Trophoblast cell (in vitro differentiated cells and primary cell): ENCODE results near the gene GOLGA6L9.
"Not testable (repeated sequence)": the region's sequence is repeated elsewhere in the genome, so short reads cannot be mapped to it uniquely, and the experiment has no call there.

Experiments
- DNase-seq, 2 donors: peaks; one replicate each; pipeline ENCODE4 v3.0.0-alpha.2; 2016
- H2AFZ ChIP-seq: 2 replicates; pipeline ENCODE4 v1.6.1; 2013; ENCODE audit warnings: low read length, moderate library complexity, mild to moderate bottlenecking; ENCODE audit not compliant: insufficient read depth, poor library complexity
- H2AK5ac ChIP-seq: 2 replicates; pipeline ENCODE4 v1.6.1; 2013; ENCODE audit warnings: mild to moderate bottlenecking, low read length
- H2BK120ac ChIP-seq: 2 replicates; pipeline ENCODE4 v1.6.1; 2013; ENCODE audit warnings: low read length, mild to moderate bottlenecking, moderate library complexity; ENCODE audit not compliant: insufficient read depth, poor library complexity
- H2BK12ac ChIP-seq: 2 replicates; pipeline ENCODE4 v1.6.1; 2013; ENCODE audit warnings: mild to moderate bottlenecking, low read length, moderate library complexity
- H2BK5ac ChIP-seq: 2 replicates; pipeline ENCODE4 v1.6.1; 2013; ENCODE audit warnings: low read length, low read depth, moderate library complexity, mild to moderate bottlenecking; ENCODE audit not compliant: poor library complexity
- H3K14ac ChIP-seq: 2 replicates; pipeline ENCODE4 v1.6.1; 2013; ENCODE audit warnings: mild to moderate bottlenecking, low read length
- H3K18ac ChIP-seq: 2 replicates; pipeline ENCODE4 v1.6.1; 2013; ENCODE audit warnings: mild to moderate bottlenecking, low read length
- H3K23ac ChIP-seq: 2 replicates; pipeline ENCODE4 v1.6.1; 2013; ENCODE audit warnings: low read length
- H3K27ac ChIP-seq: 2 replicates; pipeline ENCODE4 v1.5.1; 2013; ENCODE audit warnings: low read depth, mild to moderate bottlenecking, inconsistent platforms, low read length, moderate library complexity
- H3K27me3 ChIP-seq: 2 replicates; pipeline ENCODE4 v1.6.1; 2013; ENCODE audit warnings: inconsistent platforms, mild to moderate bottlenecking, low read length, moderate library complexity; ENCODE audit not compliant: insufficient read depth
- H3K36me3 ChIP-seq, 2 experiments: 1 replicate in 1 of 2; 2 replicates in 1 of 2; pipeline ENCODE4 v1.6.1; 2013; ENCODE audit warnings: low read length in 2 of 2, mild to moderate bottlenecking in 2 of 2, moderate library complexity in 1 of 2; ENCODE audit not compliant: insufficient read depth in 2 of 2, control insufficient read depth in 1 of 2
- H3K4ac ChIP-seq: 2 replicates; pipeline ENCODE4 v1.6.1; 2013; ENCODE audit warnings: low read depth, mild to moderate bottlenecking, low read length, moderate library complexity
- H3K4me1 ChIP-seq, 2 experiments: 1 replicate in 1 of 2; 2 replicates in 1 of 2; pipeline ENCODE4 v1.6.1; 2013; ENCODE audit warnings: low read length in 2 of 2, mild to moderate bottlenecking in 2 of 2, moderate library complexity in 1 of 2; ENCODE audit not compliant: insufficient read depth in 2 of 2, control insufficient read depth in 1 of 2
- H3K4me2 ChIP-seq: 2 replicates; pipeline ENCODE4 v1.6.1; 2013; ENCODE audit warnings: inconsistent platforms, mild to moderate bottlenecking, low read length, moderate library complexity
- H3K4me3 ChIP-seq: 2 replicates; pipeline ENCODE4 v1.5.1; 2013; ENCODE audit warnings: mild to moderate bottlenecking, low read depth, low read length, inconsistent platforms
- H3K79me1 ChIP-seq: one replicate; pipeline ENCODE4 v1.6.1; 2013; ENCODE audit warnings: low read length
- H3K79me2 ChIP-seq: 2 replicates; pipeline ENCODE4 v1.6.1; 2013; ENCODE audit warnings: low read length, mild to moderate bottlenecking; ENCODE audit not compliant: control insufficient read depth, insufficient read depth, poor library complexity
- H3K9ac ChIP-seq: 2 replicates; pipeline ENCODE4 v1.6.1; 2013; ENCODE audit warnings: mild to moderate bottlenecking, low read length
- H3K9me3 ChIP-seq: 2 replicates; pipeline ENCODE4 v1.6.1; 2013; ENCODE audit warnings: low read depth, mild to moderate bottlenecking, control low read depth, inconsistent platforms, low read length; ENCODE audit not compliant: insufficient read depth
- H4K12ac ChIP-seq: 2 replicates; pipeline ENCODE4 v1.6.1; 2013; ENCODE audit warnings: low read depth, mild to moderate bottlenecking, low read length, moderate library complexity
- H4K8ac ChIP-seq: 2 replicates; pipeline ENCODE4 v1.6.1; 2013; ENCODE audit warnings: low read depth, mild to moderate bottlenecking, low read length, moderate library complexity
- H4K91ac ChIP-seq: one replicate; pipeline ENCODE4 v1.6.1; 2013; ENCODE audit warnings: low read depth, mild to moderate bottlenecking, low read length, moderate library complexity
- WGBS: extraction: QIAGEN DNeasy Blood & Tissue Kit; methylation state at CpG from one replicate; pipeline ENCODE4 v1.1.7; 2013; ENCODE audit warnings: missing lambda C conversion rate; ENCODE audit not compliant: insufficient read length, insufficient coverage; ENCODE audit errors: extremely low coverage; 5-methylcytosine and 5-hydroxymethylcytosine counted together

GOLGA6L9 gene

GRCh38 chr15:82420516-82420915, 9.1 kb upstream of the GOLGA6L9 start:
- not testable (repeated sequence) for DNase-seq, H3K4me2 ChIP-seq, H3K36me3 ChIP-seq, H3K9me3 ChIP-seq, H3K27ac ChIP-seq, H2BK5ac ChIP-seq, H3K27me3 ChIP-seq, H2AK5ac ChIP-seq, H2AFZ ChIP-seq, H3K4me3 ChIP-seq, H4K91ac ChIP-seq, H3K79me1 ChIP-seq, H3K18ac ChIP-seq, H4K8ac ChIP-seq, H4K12ac ChIP-seq, H3K14ac ChIP-seq, H2BK120ac ChIP-seq, H3K23ac ChIP-seq, H2BK12ac ChIP-seq, H3K4ac ChIP-seq, H3K4me1 ChIP-seq, H3K79me2 ChIP-seq, H3K9ac ChIP-seq
- no CpG with 5 or more reads among the region's 2 CpGs for WGBS

- H3K27ac ChIP-seq, H3K4me2 ChIP-seq, H3K23ac ChIP-seq, H2AFZ ChIP-seq, H3K14ac ChIP-seq, H3K36me3 ChIP-seq, H3K4me3 ChIP-seq, H2BK12ac ChIP-seq, H3K9me3 ChIP-seq, H2AK5ac ChIP-seq, H4K8ac ChIP-seq, H4K12ac ChIP-seq, H3K4me1 ChIP-seq, H2BK5ac ChIP-seq, H3K79me1 ChIP-seq, H2BK120ac ChIP-seq, H3K79me2 ChIP-seq, H4K91ac ChIP-seq, H3K27me3 ChIP-seq, H3K4ac ChIP-seq, H3K18ac ChIP-seq, DNase-seq, H3K9ac ChIP-seq: not testable (repeated sequence)
- no CpG with 5 or more reads among the region's 1 CpG for WGBS
Measured at GRCh38 chr15:82420966-82421365, 8.7 kb upstream of the GOLGA6L9 start.

DNA sequence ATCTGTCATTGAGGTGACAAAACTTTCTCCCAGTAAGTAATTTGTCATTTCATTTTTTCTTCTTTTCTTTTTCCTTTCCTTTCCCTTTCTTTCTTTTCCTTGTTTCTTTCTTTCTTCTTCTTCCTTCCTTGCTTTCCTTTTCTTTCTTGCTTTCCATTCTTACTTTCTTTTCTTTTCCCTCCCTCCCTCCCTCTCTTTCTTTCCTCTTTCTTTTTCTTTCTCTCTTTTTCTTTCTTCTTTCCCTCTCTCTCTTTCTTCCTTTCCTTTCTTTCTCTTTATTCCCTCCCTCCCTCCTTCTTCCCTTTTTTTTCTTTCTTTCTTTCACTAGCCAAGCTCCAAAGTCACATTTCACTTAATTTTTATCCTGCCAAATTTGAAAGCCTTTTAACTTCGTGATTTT, 2.5 kb upstream of the GOLGA6L9 start:
- H3K27me3 ChIP-seq, H3K27ac ChIP-seq, H4K8ac ChIP-seq, H3K79me1 ChIP-seq, H3K4me2 ChIP-seq, H3K36me3 ChIP-seq, H3K79me2 ChIP-seq, H2BK12ac ChIP-seq, H3K4ac ChIP-seq, H2AK5ac ChIP-seq, H3K23ac ChIP-seq, H3K9ac ChIP-seq, H4K12ac ChIP-seq, H3K14ac ChIP-seq, H4K91ac ChIP-seq, H2AFZ ChIP-seq, H3K9me3 ChIP-seq, H3K18ac ChIP-seq, DNase-seq, H3K4me3 ChIP-seq, H3K4me1 ChIP-seq, H2BK120ac ChIP-seq, H2BK5ac ChIP-seq: not testable (repeated sequence)
- whole genome bisulfite sequencing, result no CpG with 5 or more reads among the region's 1 CpG

- not testable (repeated sequence) for H3K9me3 ChIP-seq, H3K36me3 ChIP-seq, H2BK5ac ChIP-seq, H2BK12ac ChIP-seq, H3K27me3 ChIP-seq, H3K18ac ChIP-seq, H3K79me1 ChIP-seq, H3K4ac ChIP-seq, H3K27ac ChIP-seq, H3K14ac ChIP-seq, H3K23ac ChIP-seq, DNase-seq, H2AK5ac ChIP-seq, H4K12ac ChIP-seq, H2AFZ ChIP-seq, H3K4me1 ChIP-seq, H2BK120ac ChIP-seq, H3K4me3 ChIP-seq, H3K79me2 ChIP-seq, H4K8ac ChIP-seq, H3K9ac ChIP-seq, H4K91ac ChIP-seq
- no CpG with 5 or more reads among the region's 32 CpGs for WGBS
- H3K4me2 ChIP-seq, result peak overlapping the region; percentile 31
Measured at GRCh38 chr15:82445420-82445819, 15.8 kb downstream of the GOLGA6L9 start.
